ENCODE measurements around the gene FBXW7. TPM values are rescaled to one million over a fixed set of nuclear protein-coding genes. Genes with fewer than 3 reads are reported as not detected.

Gene FBXW7
- total RNA-seq, 4 donors from 2014 or later = 11.6 to 125 (median 49.5) TPM

GRCh38 chr4:152294765-152295164 lies 241.1 kb downstream of the FBXW7 start:
- no peaks in the 10 kb centered on the region for H3K4me1 ChIP-seq
- DNase-seq = no peak
- no peaks in the 10 kb centered on the region for H3K36me3 ChIP-seq
- no peak overlapping the region for H3K4me3 ChIP-seq
- WGBS, 2 donors (ENCODE audit: low coverage in 1 of 2) = 87 to 91% methylated on average over 2 to 5 of the region's 5 CpGs
- no peak for TF ChIP-seq POLR2AphosphoS5 (IDR thresholded peaks at IDR 0.05)
- H3K9me3 ChIP-seq = no peaks in the 10 kb centered on the region
- H3K27ac ChIP-seq = no peak overlapping the region
- no peaks in the 10 kb centered on the region for H3K27me3 ChIP-seq
- in situ Hi-C loops (cut with MboI; ENCODE audit: low pct_ligation_motif_present in 1 of 4, low pct_unique_long_range_greater_than_20kb in 1 of 4, low sequenced_read_pairs in 3 of 4) (no loop called here), intact Hi-C loops (cut with DNase I; ENCODE audit: low total_unique reads) (no loop called here)

GRCh38 chr4:152294331-152294730 lies 241.6 kb downstream of the FBXW7 start:
- TF ChIP-seq POLR2A (IDR thresholded peaks at IDR 0.05) = no peak
- no peak for TF ChIP-seq CTCF (IDR thresholded peaks at IDR 0.05)
- TF ChIP-seq POLR2AphosphoS5 (IDR thresholded peaks at IDR 0.05) = no peak
- TF ChIP-seq EP300 (IDR thresholded peaks at IDR 0.05; ENCODE audit: low read depth) = no peak
- Histone ChIP-seq H3K4me1 (no peaks in the 10 kb centered on the region), H3K27me3 (no peaks in the 10 kb centered on the region), H3K4me3 (no peak overlapping the region), H3K9me3 (no peaks in the 10 kb centered on the region), H3K27ac (no peak overlapping the region), H3K36me3 (no peaks in the 10 kb centered on the region)
- intact Hi-C loops (cut with DNase I; ENCODE audit: low total_unique reads) (no loop called here), in situ Hi-C loops (cut with MboI; ENCODE audit: low pct_ligation_motif_present in 1 of 4, low pct_unique_long_range_greater_than_20kb in 1 of 4, low sequenced_read_pairs in 3 of 4) (no loop called here)
- 91 to 100% methylated on average over 2 to 3 of the region's 3 CpGs for WGBS, 2 donors (ENCODE audit: low coverage in 1 of 2)
- no peak for DNase-seq

- no peak overlapping the region for H3K4me3 ChIP-seq
- TF ChIP-seq CTCF (IDR thresholded peaks at IDR 0.05) (no peak), POLR2AphosphoS5 (IDR thresholded peaks at IDR 0.05) (no peak), POLR2A (IDR thresholded peaks at IDR 0.05) (no peak), EP300 (IDR thresholded peaks at IDR 0.05; ENCODE audit: low read depth) (no peak)
- no peaks in the 10 kb centered on the region for H3K36me3 ChIP-seq
- no peaks in the 10 kb centered on the region for H3K9me3 ChIP-seq
- intact Hi-C loops (cut with DNase I; ENCODE audit: low total_unique reads) (no loop called here), in situ Hi-C loops (cut with MboI; ENCODE audit: low pct_ligation_motif_present in 1 of 4, low pct_unique_long_range_greater_than_20kb in 1 of 4, low sequenced_read_pairs in 3 of 4) (no loop called here)
- H3K27me3 ChIP-seq = no peaks in the 10 kb centered on the region
- no peak for DNase-seq
- WGBS, 2 donors (ENCODE audit: low coverage in 1 of 2) = 92 to 100% methylated on average over 1 to 5 of the region's 5 CpGs
- no peak overlapping the region for H3K27ac ChIP-seq
- H3K4me1 ChIP-seq = no peaks in the 10 kb centered on the region
Observed at GRCh38 chr4:152293527-152293926, 242.4 kb downstream of the FBXW7 start.

- intact Hi-C loops (cut with DNase I; ENCODE audit: low total_unique reads) = no loop called here
- in situ Hi-C loops (cut with MboI; ENCODE audit: low pct_ligation_motif_present in 1 of 4, low pct_unique_long_range_greater_than_20kb in 1 of 4, low sequenced_read_pairs in 3 of 4) = no loop called here
- no peaks in the 10 kb centered on the region for H3K27me3 ChIP-seq
- no peak overlapping the region for H3K4me3 ChIP-seq
- 79 to 90% methylated on average over 3 of the region's 3 CpGs for WGBS, 2 donors (ENCODE audit: low coverage in 1 of 2)
- no peaks in the 10 kb centered on the region for H3K4me1 ChIP-seq
- no peak overlapping the region for H3K27ac ChIP-seq
- H3K36me3 ChIP-seq = no peaks in the 10 kb centered on the region
- no peaks in the 10 kb centered on the region for H3K9me3 ChIP-seq
- TF ChIP-seq POLR2A (IDR thresholded peaks at IDR 0.05) (no peak), CTCF (IDR thresholded peaks at IDR 0.05) (no peak), EP300 (IDR thresholded peaks at IDR 0.05; ENCODE audit: low read depth) (no peak), POLR2AphosphoS5 (IDR thresholded peaks at IDR 0.05) (no peak)
- no peak for DNase-seq
Observed at GRCh38 chr4:152290366-152290921, 245.4 kb downstream of the FBXW7 start.

GRCh38 chr4:152289941-152290340 lies 246.0 kb downstream of the FBXW7 start:
- intact Hi-C loops (cut with DNase I; ENCODE audit: low total_unique reads) (no loop called here), in situ Hi-C loops (cut with MboI; ENCODE audit: low pct_ligation_motif_present in 1 of 4, low pct_unique_long_range_greater_than_20kb in 1 of 4, low sequenced_read_pairs in 3 of 4) (no loop called here)
- no peak for TF ChIP-seq CTCF (IDR thresholded peaks at IDR 0.05)
- TF ChIP-seq POLR2A (IDR thresholded peaks at IDR 0.05) = no peak
- TF ChIP-seq POLR2AphosphoS5 (IDR thresholded peaks at IDR 0.05) = no peak
- no peak for TF ChIP-seq EP300 (IDR thresholded peaks at IDR 0.05; ENCODE audit: low read depth)
- WGBS, 2 donors (ENCODE audit: low coverage in 1 of 2) = 72 to 83% methylated on average over 2 to 4 of the region's 4 CpGs
- Histone ChIP-seq H3K36me3 (no peaks in the 10 kb centered on the region), H3K27me3 (no peaks in the 10 kb centered on the region), H3K27ac (no peak overlapping the region), H3K9me3 (no peaks in the 10 kb centered on the region), H3K4me3 (no peak overlapping the region), H3K4me1 (no peaks in the 10 kb centered on the region)
- no peak for DNase-seq

Measured in transverse colon (tissue), 4 donors.